ENCODE results near the gene FRMD8. TPM values are rescaled to one million over a fixed set of nuclear protein-coding genes. Genes with fewer than 3 reads are reported as not detected.

Gene FRMD8
- total and polyA plus RNA-seq, 2 of the 8 experiments (the other 6 are each of a cell fraction or from before 2014, with no cell fraction given), result 15.0 to 19.2 TPM

DNA sequence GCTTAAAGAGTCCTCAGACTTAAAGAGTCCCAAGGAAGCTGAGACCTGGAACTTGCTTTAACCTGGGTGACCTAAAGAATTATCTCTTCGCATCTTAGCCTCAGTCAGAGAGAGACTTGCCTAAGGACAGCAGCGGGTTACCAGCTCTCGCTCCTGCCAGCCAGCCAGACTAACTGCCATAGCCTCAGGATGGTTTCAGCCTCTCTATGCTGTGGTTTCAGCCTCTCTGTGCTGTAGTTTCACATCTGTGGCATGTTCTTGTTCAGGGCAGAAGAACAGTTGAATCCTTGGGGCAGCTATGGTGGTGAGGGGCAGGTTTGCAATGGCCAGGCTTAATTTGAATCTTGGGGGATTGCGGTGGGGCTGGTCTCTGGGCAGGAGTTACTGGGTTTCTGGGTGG is 2.3 kb downstream of the FRMD8 start (continued):
- TF ChIP-seq CEBPB (IDR thresholded peaks at IDR 0.05; ENCODE audit: low read depth, low read length) (no peak), CHD7 (IDR thresholded peaks at IDR 0.05; ENCODE audit: insufficient replicate concordance, low read length) (no peak), ASH2L (IDR thresholded peaks at IDR 0.05; ENCODE audit: low read length) (no peak), TAF1 (IDR thresholded peaks at IDR 0.05; ENCODE audit: low read depth, low read length) (no peak), POLR2AphosphoS5 (IDR thresholded peaks at IDR 0.05; ENCODE audit: low read depth, low read length) (no peak), NRF1 (IDR thresholded peaks at IDR 0.05; ENCODE audit: low read depth, low read length) (no peak), SRF (IDR thresholded peaks at IDR 0.05; ENCODE audit: low read depth, low read length) (no peak), SP2 (IDR thresholded peaks at IDR 0.05; ENCODE audit: low read length) (no peak), EP300 (IDR thresholded peaks at IDR 0.05; ENCODE audit: borderline replicate concordance in 1 of 2, low read depth in 2 of 2, low read length in 2 of 2) (no peak)

Measured in H1 (cell line).